ENCODE measurements around the gene HS3ST6.
"Not testable (repeated sequence)": the region's sequence is repeated elsewhere in the genome, so short reads cannot be mapped to it uniquely, and the experiment has no call there.

HS3ST6 gene

DNA sequence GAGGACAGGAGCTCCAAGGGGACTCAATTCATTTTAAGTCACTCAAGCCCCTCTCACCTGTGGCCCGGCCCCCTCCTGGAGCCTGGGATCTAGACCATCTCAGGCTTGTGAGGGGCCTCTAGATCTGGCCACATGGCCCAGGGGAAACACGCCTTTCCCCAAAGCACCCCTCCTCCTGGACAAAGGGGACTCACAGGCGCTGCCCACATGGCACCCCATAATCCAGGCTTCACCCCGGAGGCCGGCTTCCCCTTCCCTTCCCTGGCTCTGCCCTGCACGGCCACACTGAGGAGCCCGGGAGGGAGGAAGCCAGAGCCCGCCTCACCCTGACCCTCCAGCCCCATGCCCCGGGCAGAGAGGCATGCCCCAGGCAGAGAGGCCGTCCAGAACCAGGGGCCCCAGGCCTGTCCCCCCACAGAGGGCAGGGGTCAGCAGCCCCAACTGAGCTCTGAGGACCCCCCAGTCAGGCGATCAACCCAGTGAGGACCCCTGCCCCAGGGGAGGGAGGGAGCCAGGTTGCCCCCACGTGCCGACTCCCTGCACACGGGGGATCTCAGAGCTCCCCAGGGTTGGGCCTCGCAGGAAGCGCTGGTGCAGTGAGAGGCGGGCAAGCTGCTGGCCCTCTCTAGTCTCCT lies 10.9 kb downstream of the HS3ST6 start:
- no peak for DNase-seq (ENCODE audit: low read depth)

DNA sequence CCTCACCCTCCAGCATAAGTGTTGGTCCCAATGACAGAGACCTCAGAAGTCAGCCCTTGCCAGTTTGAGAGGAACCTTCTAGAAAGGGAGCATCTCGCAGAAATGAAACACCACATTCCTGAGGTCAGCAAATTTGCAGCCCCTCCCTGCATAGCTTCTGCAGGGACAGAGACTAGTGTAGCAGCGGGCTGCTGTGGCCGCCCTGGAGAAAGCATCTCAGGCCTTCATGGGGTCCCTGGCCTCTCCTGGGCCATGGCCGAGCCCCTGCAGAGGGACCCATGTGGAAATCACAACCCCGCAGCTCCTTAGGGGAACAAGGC lies 11.4 kb downstream of the HS3ST6 start:
- no peak for DNase-seq (ENCODE audit: low read depth)

DNA sequence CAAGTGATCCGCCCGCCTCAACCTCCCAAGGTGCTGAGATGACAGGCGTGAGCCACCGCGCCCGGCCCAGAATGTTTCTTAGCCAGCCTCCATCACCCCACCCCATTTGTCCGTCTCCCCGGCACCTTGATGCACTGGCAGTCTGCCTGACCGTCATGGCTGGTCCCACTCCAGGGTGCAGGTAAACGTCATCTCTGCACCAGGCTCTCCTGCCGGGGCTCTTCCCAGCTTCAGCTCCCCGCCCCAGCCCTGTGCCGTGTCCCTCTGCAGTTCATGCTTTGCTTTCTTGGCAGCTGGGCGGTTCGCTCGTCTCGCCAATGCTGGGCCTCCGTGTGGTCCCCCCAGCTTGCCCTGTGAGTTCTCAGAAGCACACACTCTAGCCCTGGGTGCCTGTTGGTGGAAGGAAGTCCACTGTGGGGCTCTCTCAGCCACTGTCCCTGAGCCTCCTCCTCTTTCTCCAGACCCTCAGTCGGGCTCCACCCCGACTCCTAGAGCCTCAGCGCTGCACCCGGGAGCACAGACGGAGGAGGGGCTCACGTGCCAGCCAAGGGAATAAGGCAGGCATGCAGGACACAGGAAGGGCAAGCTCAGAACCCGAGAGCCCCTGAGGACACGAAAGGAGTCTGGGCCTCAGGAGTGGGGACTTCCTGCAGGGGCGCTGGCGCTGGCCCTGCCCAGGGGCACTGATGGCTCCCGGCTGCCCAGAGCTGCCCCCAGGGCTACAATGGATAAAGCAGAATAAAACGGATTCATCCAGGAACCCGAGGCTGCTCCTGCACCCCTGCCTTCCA lies 12.0 kb downstream of the HS3ST6 start:
- no peak for DNase-seq (ENCODE audit: low read depth)

DNA sequence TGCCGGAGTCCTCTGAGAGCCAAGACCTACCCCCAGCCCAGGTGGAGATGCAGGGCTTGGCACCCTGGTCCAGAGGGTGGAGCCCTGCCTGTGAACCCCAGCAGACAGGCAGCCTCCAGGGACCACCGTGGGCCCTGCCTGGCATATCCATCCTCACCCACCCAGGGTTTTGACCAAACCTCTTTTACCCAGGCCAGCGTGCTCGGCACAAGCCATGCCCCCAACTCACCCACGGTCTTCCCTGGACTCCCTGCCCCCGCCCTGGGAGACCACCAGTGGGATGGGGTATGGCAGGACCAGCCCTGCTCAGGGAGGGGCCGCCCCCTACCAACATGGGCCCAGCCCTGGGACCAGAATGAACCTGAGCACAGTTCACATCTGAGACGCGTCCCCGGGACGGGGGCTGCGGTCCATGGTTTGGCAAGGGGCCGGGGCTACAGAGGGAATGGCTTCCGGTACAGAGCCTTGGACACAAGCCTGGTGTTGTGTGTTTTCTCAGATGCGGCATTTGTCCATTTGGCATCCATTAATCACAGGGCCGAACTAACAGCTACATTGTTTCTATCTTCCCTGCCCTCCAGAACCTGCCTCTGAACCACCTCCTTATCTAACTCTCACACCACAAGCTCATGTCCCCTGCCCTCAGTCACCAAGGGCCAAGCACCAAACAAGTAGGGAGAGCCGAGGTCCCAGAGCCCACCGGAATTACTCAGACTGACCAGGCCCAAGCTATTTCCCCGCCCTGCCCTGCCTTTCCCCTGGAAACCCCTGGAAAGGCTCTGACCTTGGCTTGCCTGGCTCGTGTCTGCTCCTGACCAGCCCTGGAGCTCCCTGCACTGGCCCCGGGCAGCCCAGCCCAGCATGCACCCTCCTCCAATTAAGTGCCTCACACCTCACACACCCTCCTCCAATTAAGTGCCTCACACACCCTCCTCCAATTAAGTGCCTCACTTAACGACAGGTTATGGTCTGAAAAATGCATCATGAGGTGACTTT lies 14.1 kb downstream of the HS3ST6 start:
- DNase-seq (ENCODE audit: low read depth) = no peak

DNA sequence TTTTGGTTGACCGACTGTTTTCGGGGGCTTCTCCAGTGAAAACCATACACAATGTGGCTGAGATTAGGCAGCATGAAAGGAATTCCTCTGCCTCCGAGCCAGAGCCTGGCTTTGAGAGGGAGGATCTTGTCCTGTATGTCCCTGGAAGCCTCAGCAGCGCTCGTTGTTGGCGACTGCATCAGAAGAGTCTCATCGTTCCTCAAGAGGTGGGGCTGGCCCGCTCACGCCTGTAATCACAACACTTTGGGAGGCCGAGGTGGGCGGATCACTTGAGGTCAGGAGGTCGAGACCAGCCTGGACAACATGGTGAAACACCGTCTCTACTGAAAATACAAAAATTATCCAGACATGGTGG lies 15.0 kb downstream of the HS3ST6 start:
- DNase-seq (ENCODE audit: low read depth) = no peak

DNA sequence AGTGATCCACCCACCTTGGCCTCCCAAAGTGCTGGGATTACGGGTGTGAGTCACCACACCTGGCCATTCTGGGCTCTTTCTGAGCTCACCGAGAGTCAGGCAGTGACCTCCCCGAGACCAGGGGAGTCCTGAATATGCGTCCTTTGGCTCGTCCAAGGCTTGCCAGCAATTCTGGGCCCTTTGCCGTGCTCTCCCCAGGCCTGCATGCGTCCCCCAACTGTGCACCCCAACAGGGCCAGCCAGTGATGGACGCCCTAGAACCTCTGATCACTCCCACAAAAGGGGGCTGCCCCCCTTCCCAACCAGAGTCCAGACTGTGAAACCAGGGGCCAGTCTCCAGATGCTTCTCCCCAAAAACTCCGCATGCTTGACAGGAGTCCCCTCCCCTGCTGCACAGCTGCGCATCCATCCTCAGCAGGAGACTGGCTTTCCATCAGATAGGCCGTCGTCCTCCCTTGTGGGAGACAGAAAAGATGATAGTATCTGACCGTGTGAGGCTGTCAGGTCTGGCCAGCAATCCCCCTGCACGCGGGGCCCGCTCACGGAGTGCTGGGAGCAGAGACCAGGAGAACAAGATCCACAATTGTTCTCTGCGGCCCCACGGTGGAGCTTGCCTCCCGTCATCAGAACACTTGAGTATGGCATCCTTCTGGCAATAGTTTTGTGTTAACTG lies 15.5 kb downstream of the HS3ST6 start:
- no peak for DNase-seq (ENCODE audit: low read depth)

DNA sequence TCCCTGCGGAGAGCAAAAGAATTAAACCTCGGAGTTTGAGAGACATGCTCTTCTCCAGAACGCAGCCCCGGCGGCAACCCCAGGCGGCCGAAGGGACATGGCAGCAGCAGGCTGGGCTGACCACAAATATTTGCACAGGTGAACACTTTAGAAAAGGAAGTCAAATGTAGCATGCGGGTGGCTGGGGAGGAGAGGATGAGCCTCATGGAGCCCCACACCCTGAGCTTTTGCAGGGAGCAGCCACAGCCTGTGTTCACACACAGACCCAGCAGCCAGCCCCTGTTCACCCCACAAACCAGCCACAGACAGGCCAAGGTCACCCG lies 17.8 kb downstream of the HS3ST6 start:
- no peak for DNase-seq (ENCODE audit: low read depth)

DNA sequence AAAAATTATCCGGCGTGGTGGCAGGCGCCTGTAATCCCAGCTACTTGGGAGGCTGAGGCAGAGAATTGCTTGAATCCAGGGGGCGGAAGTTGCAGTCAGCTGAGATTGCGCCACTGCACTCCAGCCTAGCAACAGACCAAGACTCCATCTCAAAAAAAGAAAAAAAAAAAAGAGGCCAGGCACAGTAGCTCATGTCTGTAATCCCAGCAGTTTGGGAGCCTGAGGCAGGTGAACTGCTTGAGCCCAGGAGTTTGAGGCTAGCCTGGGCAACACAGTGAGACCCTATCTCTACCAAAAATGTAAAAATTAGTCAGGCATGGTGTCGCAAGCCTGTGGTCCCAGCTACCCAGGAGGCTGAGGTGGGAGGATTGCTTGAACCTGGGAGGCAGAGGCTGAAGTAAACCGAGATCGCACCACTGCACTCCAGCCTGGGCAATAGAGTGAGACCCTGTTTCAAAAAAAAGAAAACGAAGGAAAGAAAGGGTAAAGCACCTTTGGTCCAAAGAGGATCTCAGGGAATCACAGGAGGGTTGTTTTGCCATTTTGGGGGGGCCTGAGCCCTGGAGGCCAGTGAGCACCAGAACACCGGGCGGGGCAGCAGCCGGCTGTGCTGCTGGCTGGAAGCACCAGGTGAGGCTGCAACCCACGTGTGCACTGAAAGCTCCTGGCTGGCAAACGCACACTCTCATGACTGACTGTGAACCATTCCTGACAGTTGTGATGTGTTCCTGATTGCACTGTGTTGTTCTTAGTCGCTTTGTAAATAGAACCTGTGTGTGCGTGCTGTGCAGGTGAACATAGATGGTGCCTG lies 18.4 kb downstream of the HS3ST6 start:
- no peak for DNase-seq (ENCODE audit: low read depth)

DNA sequence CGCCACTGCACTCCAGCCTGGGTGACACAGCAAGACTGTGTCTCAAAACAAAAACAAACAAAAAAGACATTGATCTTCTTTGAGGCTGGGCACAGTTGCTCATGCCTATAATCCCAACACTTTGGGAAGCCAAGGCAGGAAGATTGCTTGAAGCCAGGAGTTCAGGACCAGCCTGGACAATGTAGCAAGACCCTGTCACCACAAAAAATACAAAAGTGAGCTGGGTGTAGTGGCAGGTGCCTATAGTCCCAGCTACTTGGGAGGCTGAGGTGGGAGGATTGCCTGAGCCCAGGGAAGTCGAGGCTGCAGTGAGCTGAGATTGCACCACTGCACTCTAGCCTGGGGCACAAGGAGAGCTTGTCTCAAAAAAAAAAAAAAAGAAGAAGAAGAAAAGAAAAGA lies 20.5 kb downstream of the HS3ST6 start:
- not testable (repeated sequence) for DNase-seq (ENCODE audit: low read depth)

DNA sequence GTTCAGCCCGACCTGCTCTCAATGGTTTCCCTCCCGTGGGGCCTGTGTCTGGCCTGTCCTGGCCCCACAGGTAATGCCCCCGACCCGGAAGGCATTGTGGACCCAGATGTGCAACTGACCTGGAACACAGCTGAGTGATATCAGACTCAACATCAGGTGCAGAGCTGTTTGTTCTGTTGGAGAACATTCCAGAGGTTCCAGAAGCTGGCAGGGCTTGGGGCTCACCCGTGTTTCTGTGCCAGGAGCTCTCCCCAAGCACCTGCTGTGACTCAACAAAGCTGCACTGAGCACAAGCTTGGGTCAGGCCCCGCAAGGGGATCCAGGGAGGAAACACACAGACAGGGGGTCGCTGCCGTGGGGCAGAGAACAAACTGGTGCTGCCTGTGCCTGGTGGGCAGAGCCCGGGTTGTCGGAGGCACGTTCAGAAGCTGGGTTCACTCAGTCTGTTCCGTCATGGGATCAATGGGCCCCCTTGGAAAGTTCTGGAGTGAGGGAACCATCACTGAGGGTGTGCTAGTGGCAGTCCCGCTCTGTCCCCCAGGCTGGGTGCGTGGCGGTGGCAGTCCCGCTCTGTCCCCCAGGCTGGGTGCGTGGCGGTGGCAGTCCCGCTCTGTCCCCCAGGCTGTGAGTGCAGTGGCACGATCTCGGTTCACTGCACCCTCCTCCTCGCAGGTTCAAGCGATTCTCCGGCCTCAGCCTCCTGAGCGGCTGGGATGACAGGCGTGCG lies 22.1 kb downstream of the HS3ST6 start:
- DNase-seq (ENCODE audit: low read depth) = no peak

DNA sequence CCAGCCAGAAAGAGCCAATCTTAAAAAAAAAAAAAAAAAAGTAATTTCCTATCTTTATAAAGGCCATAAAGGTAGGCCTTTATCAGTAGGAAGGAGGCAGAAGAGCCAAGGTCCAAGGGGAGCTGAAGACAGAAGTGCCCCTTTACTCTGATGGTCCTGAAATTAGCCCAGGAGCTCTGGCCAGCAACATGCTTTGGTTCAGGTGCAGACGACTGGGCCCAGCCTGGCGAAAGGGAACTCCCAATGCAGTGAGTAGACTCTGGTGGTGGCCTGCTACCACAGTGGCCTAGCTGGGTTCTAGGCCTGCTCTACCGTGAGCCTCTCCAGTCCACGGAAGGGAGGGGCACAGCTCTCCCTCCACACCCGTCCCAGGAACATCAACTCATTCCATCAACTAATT lies 23.1 kb downstream of the HS3ST6 start:
- no peak for DNase-seq (ENCODE audit: low read depth)

DNA sequence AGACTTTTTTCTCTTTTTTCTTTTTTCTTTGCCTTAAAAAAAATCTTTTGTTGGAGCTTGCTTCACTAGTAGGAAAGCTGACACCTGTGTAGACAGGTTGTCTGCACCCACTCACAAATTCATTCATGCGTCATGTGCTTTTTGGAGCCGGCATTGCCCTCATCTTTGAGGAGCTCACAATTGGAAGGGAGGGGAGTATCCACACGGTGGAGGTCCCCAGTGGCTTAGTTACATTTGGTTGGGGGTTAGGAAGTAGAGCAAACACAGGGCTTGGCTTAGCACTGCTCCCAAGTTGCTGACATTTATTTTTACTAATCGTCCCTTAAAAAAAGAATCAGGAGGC lies 27.5 kb downstream of the HS3ST6 start:
- no peak for DNase-seq (ENCODE audit: low read depth)

DNA sequence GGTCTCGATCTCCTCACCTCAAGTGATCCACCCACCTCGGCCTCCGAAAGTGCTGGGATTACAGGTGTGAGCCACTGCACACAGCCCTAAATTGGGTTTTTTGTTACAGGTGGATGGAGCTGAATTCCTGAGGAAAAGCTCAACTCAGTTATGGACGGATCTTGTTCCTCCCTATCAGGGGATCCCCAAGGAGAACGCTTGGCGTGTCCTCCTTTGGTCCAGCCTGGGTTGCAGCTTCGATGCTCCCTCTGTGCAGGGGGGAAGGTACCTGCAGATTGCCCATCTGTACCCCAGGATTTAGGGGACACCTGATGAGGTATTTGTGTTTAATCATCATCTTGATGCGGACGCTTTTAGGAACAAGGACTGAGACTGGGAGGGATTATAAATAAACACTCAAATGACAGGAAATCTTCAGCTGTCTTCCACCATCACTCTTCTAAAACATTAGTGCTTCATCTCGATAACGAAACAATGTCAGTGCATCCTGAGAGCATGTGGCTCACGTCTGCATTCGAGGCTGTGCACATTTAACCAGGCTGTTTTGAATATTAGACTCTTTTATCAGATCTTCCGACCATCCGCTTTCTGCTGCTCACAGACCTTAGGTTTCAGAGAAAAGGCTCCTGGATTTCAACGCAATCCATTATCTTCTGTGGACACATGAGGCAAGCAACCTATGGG lies 28.0 kb downstream of the HS3ST6 start:
- no peak for DNase-seq (ENCODE audit: low read depth)

DNA sequence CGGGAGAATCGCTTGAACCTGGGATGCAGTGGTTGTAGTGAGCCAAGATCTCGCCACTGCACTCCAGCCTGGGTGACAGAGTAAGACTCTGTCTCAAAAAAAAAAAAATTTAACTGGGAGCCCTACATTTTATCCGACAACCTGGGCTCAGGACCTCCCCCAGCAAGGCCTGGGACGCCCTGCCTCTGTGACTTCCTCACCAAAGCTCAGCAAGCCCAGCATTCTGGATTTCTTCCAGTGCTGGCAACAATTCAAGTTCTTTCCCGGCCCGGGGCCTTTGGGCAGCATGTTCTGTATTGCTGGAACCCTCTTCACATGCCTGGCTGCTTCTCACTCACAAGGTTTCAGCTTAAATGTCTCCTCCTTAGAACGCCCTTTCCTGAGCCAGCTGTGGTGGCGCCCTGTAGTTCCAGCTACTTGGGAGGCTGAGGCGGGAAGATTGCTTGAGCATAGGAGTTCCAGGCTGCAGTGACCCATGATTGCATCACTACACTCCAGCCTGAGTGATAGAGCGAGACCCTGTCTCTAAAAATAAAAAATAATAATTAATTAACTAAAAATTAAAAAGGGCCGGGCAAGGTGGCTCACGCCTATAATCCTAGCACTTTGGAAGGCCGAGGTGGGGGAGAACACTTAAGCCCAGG lies 30.4 kb downstream of the HS3ST6 start:
- no peak for DNase-seq (ENCODE audit: low read depth)

DNA sequence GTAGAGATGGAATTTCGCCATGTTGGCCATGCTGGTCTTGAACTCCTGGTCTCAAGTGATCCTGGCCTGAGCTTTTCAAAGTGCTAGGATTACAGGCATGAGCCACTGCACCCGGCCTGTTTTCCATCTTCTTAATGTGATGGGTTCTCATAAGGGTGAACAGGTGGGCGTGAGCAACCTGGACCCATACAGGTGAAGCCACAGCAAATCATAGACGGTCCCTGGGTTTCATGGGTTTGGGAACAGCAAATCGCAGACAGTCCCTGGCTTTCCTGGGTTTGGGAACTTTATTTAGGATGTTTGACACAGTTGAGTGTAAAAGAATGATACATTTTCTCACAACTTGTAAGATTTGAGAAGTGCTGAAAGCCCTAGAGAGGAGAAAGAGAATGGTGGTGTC lies 33.3 kb downstream of the HS3ST6 start:
- no peak for DNase-seq (ENCODE audit: low read depth)

DNA sequence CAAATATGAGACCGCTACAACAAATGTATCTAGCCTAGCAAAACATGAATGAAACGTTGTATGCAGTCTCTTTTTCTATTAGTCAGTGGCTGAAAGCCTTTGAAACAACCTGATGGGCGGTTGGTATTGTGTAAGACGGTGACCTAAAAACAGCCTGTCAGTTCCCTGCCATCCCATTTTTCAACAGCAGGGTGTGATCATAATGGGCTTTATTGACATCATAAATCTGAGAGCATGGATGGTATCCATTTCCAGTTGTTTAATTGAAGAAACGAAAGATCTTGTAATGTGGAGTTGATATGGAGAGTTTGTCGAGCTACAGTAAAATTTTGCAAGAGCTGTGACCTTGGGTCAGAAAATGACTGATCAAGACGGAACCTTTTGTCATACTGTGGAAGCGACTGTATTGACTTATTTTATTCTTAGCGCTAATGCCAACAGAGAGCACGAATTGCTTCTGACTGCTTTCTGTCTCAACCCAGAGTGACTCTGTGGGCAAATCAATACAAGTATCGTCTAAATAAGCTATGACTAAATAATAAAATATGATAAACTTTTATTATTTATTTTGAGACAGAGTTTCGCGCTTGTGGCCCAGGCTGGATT lies 34.0 kb downstream of the HS3ST6 start:
- no peak for DNase-seq (ENCODE audit: low read depth)

DNA sequence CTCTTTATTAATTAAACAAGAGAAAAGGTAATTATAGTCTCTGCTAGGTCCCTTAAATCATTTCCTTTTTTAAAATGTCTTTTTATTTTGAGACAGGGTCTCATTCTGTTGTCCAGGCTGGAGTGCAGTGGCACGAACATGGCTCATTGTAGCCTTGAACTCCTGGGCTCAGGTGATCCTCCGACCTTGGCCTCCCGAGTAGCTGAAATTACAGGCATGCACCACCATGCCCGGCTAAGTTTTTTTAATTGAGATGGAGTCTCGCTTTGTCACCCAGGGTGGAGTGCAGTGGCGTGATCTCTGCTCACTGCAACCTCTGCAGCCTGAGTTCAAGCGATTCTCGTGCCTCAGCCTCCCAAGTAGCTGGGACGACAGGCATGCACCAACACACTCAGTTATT lies 37.0 kb downstream of the HS3ST6 start:
- DNase-seq (ENCODE audit: low read depth) = not testable (repeated sequence)

DNA sequence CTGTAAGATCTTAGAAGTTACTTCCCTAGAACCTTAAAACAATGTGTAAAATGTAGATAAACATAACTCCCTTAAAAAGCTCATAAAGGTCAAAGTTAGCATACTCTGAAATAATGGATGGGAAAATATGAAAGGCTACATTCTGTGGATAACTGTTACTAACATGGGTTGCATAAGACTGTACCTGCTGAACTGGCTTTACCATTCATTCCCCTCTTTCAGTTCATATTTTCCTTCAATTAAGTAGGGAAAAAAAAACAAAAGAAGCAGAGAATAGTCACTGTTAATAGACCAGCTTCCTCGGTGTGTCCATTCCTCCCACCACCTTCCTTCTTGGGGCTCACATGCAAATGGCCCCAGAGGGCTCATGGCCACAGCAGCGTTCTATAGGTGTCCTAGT lies 38.7 kb downstream of the HS3ST6 start:
- DNase-seq (ENCODE audit: low read depth) = no peak

DNA sequence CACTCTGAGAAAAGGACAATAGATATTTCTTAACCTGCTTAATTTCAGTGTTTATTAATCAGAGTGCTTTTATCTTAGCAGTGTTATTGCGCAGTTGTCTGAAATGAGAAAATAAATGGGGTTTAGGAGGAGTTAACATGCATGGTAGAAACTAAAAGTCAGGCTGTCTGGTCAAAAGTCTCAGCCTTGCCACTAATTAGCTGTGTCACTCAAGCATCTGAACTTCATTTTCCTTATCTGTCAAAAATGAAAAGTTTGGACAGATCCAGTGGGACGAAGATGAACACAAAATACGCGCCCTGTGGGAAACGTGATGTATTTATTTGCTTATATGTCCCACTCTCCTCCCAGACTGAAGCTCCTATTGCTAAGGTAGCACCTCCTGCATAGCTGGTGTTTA lies 40.0 kb downstream of the HS3ST6 start:
- no peak for DNase-seq (ENCODE audit: low read depth)

DNA sequence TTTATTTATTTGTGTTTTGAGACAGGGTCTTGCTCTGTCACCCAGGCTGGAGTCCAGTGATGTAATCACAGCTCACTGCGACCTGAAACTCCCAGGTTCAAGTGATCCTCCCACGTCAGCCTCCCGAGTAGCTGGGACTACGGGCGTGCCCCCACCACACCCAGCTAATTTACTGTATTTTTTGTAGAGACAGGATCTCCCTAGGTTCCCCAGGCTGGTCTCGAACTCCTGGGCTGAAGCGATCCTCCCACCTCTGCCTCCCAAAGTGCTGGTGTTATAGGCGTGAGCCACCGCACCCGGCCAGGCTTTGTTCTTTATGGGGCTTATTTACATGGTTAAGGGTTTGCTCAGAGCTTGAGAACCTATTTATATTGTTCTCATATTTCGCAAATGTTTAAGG lies 40.4 kb downstream of the HS3ST6 start:
- DNase-seq (ENCODE audit: low read depth) = no peak

Measured in stimulated activated CD8-positive, alpha-beta memory T cell treated with anti-CD3 and anti-CD28 coated beads, Interleukin-4, amount 100 ng/mL, for 24 hours (primary cell).